Measurements from ENCODE around the gene GMPPB. TPM values are rescaled to one million over a fixed set of nuclear protein-coding genes. Genes with fewer than 3 reads are reported as not detected.

Gene GMPPB
- total and polyA plus RNA-seq, 2 of the 8 experiments (the other 6 are each of a cell fraction or from before 2014, with no cell fraction given), result 20.9 to 23.9 TPM

DNA sequence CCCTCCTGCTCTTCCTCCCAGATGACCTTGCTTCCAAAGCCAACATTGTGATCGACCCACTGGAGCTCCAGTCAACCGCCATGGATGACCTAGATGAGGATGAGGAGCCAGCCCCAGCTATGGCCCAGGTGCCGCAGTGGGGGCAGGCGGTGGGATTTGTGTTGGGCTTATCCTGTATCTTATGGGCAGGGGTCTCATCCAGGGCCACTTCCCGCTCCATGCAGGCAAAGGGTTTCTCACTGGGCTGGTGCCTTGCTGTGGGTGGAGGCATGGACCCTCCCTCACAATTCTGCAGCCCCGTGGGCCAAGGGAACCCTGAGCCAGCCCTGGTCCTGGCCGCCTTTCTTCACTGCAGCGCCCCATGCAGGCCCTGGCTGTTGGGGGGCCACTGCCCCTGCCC lies 19.1 kb downstream of the GMPPB start:
- ChIA-PET CTCF (ENCODE audit: partially characterized antibody) (interaction anchor here (1.7 to 9.7 kb wide), 5 partner anchors 8 to 136 kb away, joined by 4 to 127 read pairs (median 54); partner anchors contain the start of genes AMIGO3 and GMPPB), POLR2A (ENCODE audit: partially characterized antibody) (interaction anchor here (5.7 kb wide), 1 partner anchor 14 kb away, joined by 57 read pairs; the partner anchor contains the start of gene AMIGO3)
- H4K5ac ChIP-seq (ENCODE audit: insufficient read length, low read depth, low read length), result no peak overlapping the region
- FAIRE-seq (no peak), DNase-seq (ENCODE audit: low read depth in 1 of 2, low spot score in 2 of 2) (no peak)
- 90% methylated on average over 6 of the region's 8 CpGs; no CpG with 5 or more reads in 1 of the 2 experiments for WGBS, 2 experiments (ENCODE audit: extremely low coverage in 1 of 2, insufficient coverage in 1 of 2, insufficient read length in 1 of 2, insufficient replicate concordance in 2 of 2, low coverage in 1 of 2, low lambda C conversion rate in 2 of 2, missing lambda C conversion rate in 1 of 2)
- TF ChIP-seq TCF12 (IDR thresholded peaks at IDR 0.05; ENCODE audit: low read depth, low read length), result no peak
- no peak for TF ChIP-seq RNF2 (IDR thresholded peaks at IDR 0.05; ENCODE audit: borderline replicate concordance, low read depth, low read length, missing control alignments, poor library complexity, severe bottlenecking)
- TF ChIP-seq CHD1 (IDR thresholded peaks at IDR 0.05; ENCODE audit: low read depth, low read length), result no peak
- H4K20me1 ChIP-seq (replicated peaks in 1 of 2; ENCODE audit: control insufficient read depth in 1 of 2, insufficient read depth in 2 of 2, low read length in 2 of 2), result peaks cover 0 to 15% of the 10 kb centered on the region in 2 experiments
- H2AK5ac ChIP-seq (ENCODE audit: low read depth, low read length), result no peak overlapping the region
- no peak overlapping the region for H3K14ac ChIP-seq (ENCODE audit: insufficient read length)
- no peak overlapping the region for H3K23ac ChIP-seq (ENCODE audit: insufficient read length)
- H3K27me3 ChIP-seq (replicated peaks in 1 of 4; ENCODE audit: control insufficient read depth in 3 of 4, extremely low read depth in 1 of 4, insufficient read depth in 3 of 4, low read length in 3 of 4), result no peaks in the 10 kb centered on the region
- peaks cover 4 to 5% (median 5%) of the 10 kb centered on the region in 4 experiments; a peak in 5 of 8 replicates for H3K36me3 ChIP-seq (ENCODE audit: control insufficient read depth in 2 of 4, insufficient read depth in 4 of 4, low read length in 3 of 4)
- H3K27ac ChIP-seq (ENCODE audit: low read depth, low read length), result no peak overlapping the region
- H2BK5ac ChIP-seq (ENCODE audit: low read depth, low read length), result 0 out of 2 replicates have a peak overlapping the region, but pooled peaks have one; percentile 35
- H3K9ac ChIP-seq (replicated peaks in 1 of 4; ENCODE audit: extremely low read depth in 1 of 4, low read depth in 3 of 4, low read length in 3 of 4), result no peak overlapping the region
- no peak overlapping the region for H3K56ac ChIP-seq (replicated peaks; ENCODE audit: insufficient read length, low read depth, low read length)
- H3K4me3 ChIP-seq (ENCODE audit: extremely low read depth in 1 of 4, insufficient read depth in 2 of 4, low read depth in 3 of 4, low read length in 4 of 4), result no peak overlapping the region
- H3K18ac ChIP-seq (ENCODE audit: extremely low read depth, low read length), result no peak overlapping the region
- H2BK20ac ChIP-seq (ENCODE audit: low read length), result no peak overlapping the region
- no peak overlapping the region for H2BK120ac ChIP-seq (replicated peaks; ENCODE audit: low read depth, low read length)
- no peak overlapping the region for H2BK12ac ChIP-seq (ENCODE audit: low read depth, low read length)
- peaks cover 0 to 9% (median 5%) of the 10 kb centered on the region in 4 experiments; a peak in 5 of 7 replicates for H3K4me1 ChIP-seq (replicated peaks in 1 of 4; ENCODE audit: control insufficient read depth in 3 of 4, insufficient read depth in 4 of 4, low read length in 3 of 4)
- no peak overlapping the region for H3K4me2 ChIP-seq (ENCODE audit: insufficient read depth in 1 of 2, low read depth in 2 of 2, low read length in 2 of 2)
- H3K79me1 ChIP-seq (ENCODE audit: low read depth, low read length), result no peaks in the 10 kb centered on the region
- no peak overlapping the region; the same call in 1 of the 2 replicates for H2BK15ac ChIP-seq (ENCODE audit: low read length)
- no peaks in the 10 kb centered on the region for H3K23me2 ChIP-seq (ENCODE audit: low read depth, low read length)
- H3K79me2 ChIP-seq (ENCODE audit: control insufficient read depth in 1 of 2, insufficient read depth in 2 of 2, low read length in 2 of 2), result no peaks in the 10 kb centered on the region
- no peak overlapping the region for H3K4ac ChIP-seq (replicated peaks; ENCODE audit: insufficient read length, low read depth, low read length)
- H4K8ac ChIP-seq (ENCODE audit: extremely low read depth, insufficient read depth, low read length), result no peak overlapping the region
- no peak overlapping the region for H4K91ac ChIP-seq (replicated peaks; ENCODE audit: insufficient read length, low read length)
- no peaks in the 10 kb centered on the region for H3K9me3 ChIP-seq (ENCODE audit: insufficient read depth in 2 of 2, low read depth in 1 of 2, low read length in 1 of 2)
- no peak overlapping the region for H2AFZ ChIP-seq (ENCODE audit: low read length)

Data from H1 (cell line).